ENCODE measurements around the gene SLC38A6. TPM values are rescaled to one million over a fixed set of nuclear protein-coding genes. Genes with fewer than 3 reads are reported as not detected.

The SLC38A6 gene
- total and polyA plus RNA-seq, 2 of the 8 experiments (the other 6 are each of a cell fraction or from before 2014, with no cell fraction given) = 8.1 to 9.8 TPM

- peaks cover 0 to 2% of the 10 kb centered on the region in 2 experiments for H4K20me1 ChIP-seq (replicated peaks in 1 of 2; ENCODE audit: control insufficient read depth in 1 of 2, insufficient read depth in 2 of 2, low read length in 2 of 2)
- no peaks in the 10 kb centered on the region for H3K9me3 ChIP-seq (ENCODE audit: insufficient read depth in 2 of 2, low read depth in 1 of 2, low read length in 1 of 2)
- H3K18ac ChIP-seq (ENCODE audit: extremely low read depth, low read length) = no peak overlapping the region
- no peak overlapping the region for H3K23ac ChIP-seq (ENCODE audit: insufficient read length)
- no peak for DNase-seq (ENCODE audit: low read depth in 1 of 2, low spot score in 2 of 2)
- H3K14ac ChIP-seq (ENCODE audit: insufficient read length) = no peak overlapping the region
- FAIRE-seq = no peak
- POLR2A ChIA-PET (ENCODE audit: partially characterized antibody) = interaction anchor here (0.9 kb wide), 1 partner anchor 9 kb away, joined by 3 read pairs; the partner anchor contains the start of genes SLC38A6 and TRMT5
- H3K23me2 ChIP-seq (ENCODE audit: low read depth, low read length) = no peaks in the 10 kb centered on the region; the same call in 1 of the 2 replicates
- H4K8ac ChIP-seq (ENCODE audit: extremely low read depth, insufficient read depth, low read length) = no peak overlapping the region
- H2AFZ ChIP-seq (ENCODE audit: low read length) = no peak overlapping the region
- H2BK120ac ChIP-seq (replicated peaks; ENCODE audit: low read depth, low read length) = no peak overlapping the region
- H2BK5ac ChIP-seq (ENCODE audit: low read depth, low read length) = no peak overlapping the region
- peak overlapping the region in 1 of 4 experiments; percentile 43; a peak in 1 of 7 replicates for H3K9ac ChIP-seq (replicated peaks in 1 of 4; ENCODE audit: extremely low read depth in 1 of 4, low read depth in 3 of 4, low read length in 3 of 4)
- H3K79me2 ChIP-seq (ENCODE audit: control insufficient read depth in 1 of 2, insufficient read depth in 2 of 2, low read length in 2 of 2) = no peaks in the 10 kb centered on the region
- H3K79me1 ChIP-seq (ENCODE audit: low read depth, low read length) = no peaks in the 10 kb centered on the region
- H3K36me3 ChIP-seq (ENCODE audit: control insufficient read depth in 2 of 4, insufficient read depth in 4 of 4, low read length in 3 of 4) = peaks cover 0 to 5% (median 1%) of the 10 kb centered on the region in 4 experiments; a peak in 3 of 8 replicates
- CTCF ChIA-PET (ENCODE audit: partially characterized antibody) = interaction anchor here (1.2 to 1.3 kb wide), 2 partner anchors 33 to 263 kb away, joined by 3 read pairs; no protein-coding TSS in a partner anchor
- H3K27ac ChIP-seq (ENCODE audit: low read depth, low read length) = no peak overlapping the region
- no peak overlapping the region for H2BK12ac ChIP-seq (ENCODE audit: low read depth, low read length)
- no peak overlapping the region for H3K4me3 ChIP-seq (ENCODE audit: extremely low read depth in 1 of 4, insufficient read depth in 2 of 4, low read depth in 3 of 4, low read length in 4 of 4)
- H3K4me1 ChIP-seq (replicated peaks in 1 of 4; ENCODE audit: control insufficient read depth in 3 of 4, insufficient read depth in 4 of 4, low read length in 3 of 4) = no peaks in the 10 kb centered on the region
- no peaks in the 10 kb centered on the region for H3K27me3 ChIP-seq (replicated peaks in 1 of 4; ENCODE audit: control insufficient read depth in 3 of 4, extremely low read depth in 1 of 4, insufficient read depth in 3 of 4, low read length in 3 of 4)
- no peak overlapping the region for H2BK20ac ChIP-seq (ENCODE audit: low read length)
- no peak overlapping the region for H4K91ac ChIP-seq (replicated peaks; ENCODE audit: insufficient read length, low read length)
- no peak overlapping the region for H3K4ac ChIP-seq (replicated peaks; ENCODE audit: insufficient read length, low read depth, low read length)
- H3K4me2 ChIP-seq (ENCODE audit: insufficient read depth in 1 of 2, low read depth in 2 of 2, low read length in 2 of 2) = no peak overlapping the region
- no peak overlapping the region for H2BK15ac ChIP-seq (ENCODE audit: low read length)
- H2AK5ac ChIP-seq (ENCODE audit: low read depth, low read length) = no peak overlapping the region
- H3K56ac ChIP-seq (replicated peaks; ENCODE audit: insufficient read length, low read depth, low read length) = no peak overlapping the region
- WGBS, 2 experiments (ENCODE audit: extremely low coverage in 1 of 2, insufficient coverage in 1 of 2, insufficient read length in 1 of 2, insufficient replicate concordance in 2 of 2, low coverage in 1 of 2, low lambda C conversion rate in 2 of 2, missing lambda C conversion rate in 1 of 2) = 88% methylated on average over 2 of the region's 2 CpGs; no CpG with 5 or more reads in 1 of the 2 experiments
- H4K5ac ChIP-seq (ENCODE audit: insufficient read length, low read depth, low read length) = no peak overlapping the region
- TF ChIP-seq ZNF274 (IDR thresholded peaks at IDR 0.05; ENCODE audit: borderline replicate concordance, extremely low read depth, low read length) (no peak), CTBP2 (IDR thresholded peaks at IDR 0.05; ENCODE audit: borderline replicate concordance, insufficient read depth, insufficient read length, low read length) (no peak), JUN (IDR thresholded peaks at IDR 0.05; ENCODE audit: low read depth, low read length) (no peak), CREB1 (IDR thresholded peaks at IDR 0.05) (no peak), EP300 (IDR thresholded peaks at IDR 0.05; ENCODE audit: borderline replicate concordance in 1 of 2, low read depth in 2 of 2, low read length in 2 of 2) (no peak), SIN3A (conservative IDR thresholded peaks at IDR 0.05 in 1 of 2, IDR thresholded peaks at IDR 0.05 in 1 of 2; ENCODE audit: low read depth in 1 of 2, low read length in 2 of 2) (no peak), GABPA (IDR thresholded peaks at IDR 0.05; ENCODE audit: borderline replicate concordance, insufficient read depth, low read length) (no peak), KDM4A (IDR thresholded peaks at IDR 0.05; ENCODE audit: low read depth, low read length, severe bottlenecking) (no peak), ATF3 (IDR thresholded peaks at IDR 0.05; ENCODE audit: insufficient read depth, low read depth, low read length) (no peak), TAF7 (optimal IDR thresholded peaks at IDR 0.05; ENCODE audit: borderline replicate concordance, low read depth, low read length) (no peak), RBBP5 (IDR thresholded peaks at IDR 0.05; ENCODE audit: borderline replicate concordance, low read depth, low read length) (no peak), PHF8 (conservative IDR thresholded peaks at IDR 0.05; ENCODE audit: low read depth, low read length) (no peak)
Measured at GRCh38 chr14:60989599-60989998, 8.6 kb downstream of the SLC38A6 start.
